ENCODE measurements around the gene B4GALNT3.

Gene B4GALNT3

GRCh38 chr12:459050-459429 is 699 bp upstream of the B4GALNT3 start:
- no peak for DNase-seq (ENCODE audit: low read depth in 1 of 2, low spot score in 1 of 2)
- TF ChIP-seq JUND (IDR thresholded peaks at IDR 0.05; ENCODE audit: low read depth), result no peak
- in situ Hi-C loops (cut with HindIII; ENCODE audit: low pct_unique_long_range_greater_than_20kb, low sequenced_read_pairs), result no loop called here

DNA sequence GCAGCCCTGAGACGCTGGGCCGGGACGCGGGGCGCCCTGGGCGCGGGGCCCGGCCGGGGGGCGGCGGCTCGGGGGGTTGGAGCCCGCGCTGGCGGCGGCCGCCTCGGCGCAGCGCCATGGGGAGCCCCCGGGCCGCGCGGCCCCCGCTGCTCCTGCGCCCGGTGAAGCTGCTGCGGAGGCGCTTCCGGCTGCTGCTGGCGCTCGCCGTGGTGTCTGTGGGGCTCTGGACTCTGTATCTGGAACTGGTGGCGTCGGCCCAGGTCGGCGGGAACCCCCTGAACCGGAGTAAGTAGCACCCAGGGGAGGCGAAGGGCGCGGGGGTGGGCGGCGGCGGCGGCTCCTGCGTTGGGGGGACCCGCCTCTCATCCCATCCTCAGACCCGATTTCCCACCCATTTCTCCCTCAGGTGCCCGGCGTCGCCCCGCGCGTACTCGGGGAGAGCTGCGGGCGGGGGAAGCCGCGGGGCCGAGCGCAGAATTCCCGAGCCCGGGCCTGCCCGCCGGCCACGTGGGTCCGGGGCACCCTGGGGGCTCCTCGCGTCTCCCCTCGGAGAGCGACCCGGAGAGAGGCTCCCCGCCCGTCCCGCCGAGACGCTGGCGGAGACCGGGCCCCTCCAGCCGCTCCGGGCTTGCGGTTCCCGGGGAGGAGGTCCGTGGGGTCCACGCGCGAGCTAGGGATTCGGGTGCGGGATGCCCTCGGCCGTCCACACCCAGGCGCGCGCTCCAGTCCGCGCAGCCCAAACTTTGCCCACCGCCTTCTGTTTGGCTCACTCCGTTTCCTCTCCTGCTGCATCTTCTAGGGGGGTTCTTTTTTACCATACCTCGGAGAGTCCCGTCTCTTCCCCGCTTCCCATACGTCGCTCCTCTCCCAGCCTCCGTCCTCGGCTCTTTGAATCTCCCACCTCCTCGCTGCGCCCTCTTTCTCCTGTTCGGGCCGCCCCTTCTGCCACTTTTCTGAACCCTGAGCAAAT is 807 bp downstream of the B4GALNT3 start:
- in situ Hi-C loops (cut with HindIII; ENCODE audit: low pct_unique_long_range_greater_than_20kb, low sequenced_read_pairs), result no loop called here
- no peak for DNase-seq (ENCODE audit: low read depth in 1 of 2, low spot score in 1 of 2)
- TF ChIP-seq JUND (IDR thresholded peaks at IDR 0.05; ENCODE audit: low read depth), result no peak

DNA sequence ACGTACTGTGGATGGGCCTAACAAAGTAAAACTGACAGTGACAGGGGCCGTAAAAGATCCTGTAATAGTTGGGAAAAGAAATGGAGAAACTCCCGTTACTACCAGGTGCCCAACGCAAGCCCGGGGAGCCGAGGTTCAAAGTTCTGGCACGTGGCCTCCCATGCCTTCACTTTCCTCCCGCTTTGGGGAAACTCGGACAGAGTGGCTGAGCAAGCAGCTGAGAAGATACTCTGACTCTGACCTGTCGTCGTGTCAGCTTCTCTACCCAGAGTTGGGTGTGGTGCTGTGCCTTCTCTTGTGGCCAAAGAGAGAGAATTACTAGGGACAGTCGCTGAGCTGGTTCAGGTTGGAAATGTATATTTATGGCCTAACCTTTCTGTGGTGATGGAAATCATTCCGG is 1.7 kb downstream of the B4GALNT3 start:
- TF ChIP-seq JUND (IDR thresholded peaks at IDR 0.05; ENCODE audit: low read depth), result no peak
- in situ Hi-C loops (cut with HindIII; ENCODE audit: low pct_unique_long_range_greater_than_20kb, low sequenced_read_pairs), result no loop called here
- DNase-seq (ENCODE audit: low read depth in 1 of 2, low spot score in 1 of 2), result no peak

- DNase-seq (ENCODE audit: low read depth in 1 of 2, low spot score in 1 of 2), result peak in 1 of 2 experiments; percentile 76
- in situ Hi-C loops (cut with HindIII; ENCODE audit: low pct_unique_long_range_greater_than_20kb, low sequenced_read_pairs), result no loop called here
- TF ChIP-seq JUND (IDR thresholded peaks at IDR 0.05; ENCODE audit: low read depth), result no peak
Observed at GRCh38 chr12:462936-463705, 3.4 kb downstream of the B4GALNT3 start.

DNA sequence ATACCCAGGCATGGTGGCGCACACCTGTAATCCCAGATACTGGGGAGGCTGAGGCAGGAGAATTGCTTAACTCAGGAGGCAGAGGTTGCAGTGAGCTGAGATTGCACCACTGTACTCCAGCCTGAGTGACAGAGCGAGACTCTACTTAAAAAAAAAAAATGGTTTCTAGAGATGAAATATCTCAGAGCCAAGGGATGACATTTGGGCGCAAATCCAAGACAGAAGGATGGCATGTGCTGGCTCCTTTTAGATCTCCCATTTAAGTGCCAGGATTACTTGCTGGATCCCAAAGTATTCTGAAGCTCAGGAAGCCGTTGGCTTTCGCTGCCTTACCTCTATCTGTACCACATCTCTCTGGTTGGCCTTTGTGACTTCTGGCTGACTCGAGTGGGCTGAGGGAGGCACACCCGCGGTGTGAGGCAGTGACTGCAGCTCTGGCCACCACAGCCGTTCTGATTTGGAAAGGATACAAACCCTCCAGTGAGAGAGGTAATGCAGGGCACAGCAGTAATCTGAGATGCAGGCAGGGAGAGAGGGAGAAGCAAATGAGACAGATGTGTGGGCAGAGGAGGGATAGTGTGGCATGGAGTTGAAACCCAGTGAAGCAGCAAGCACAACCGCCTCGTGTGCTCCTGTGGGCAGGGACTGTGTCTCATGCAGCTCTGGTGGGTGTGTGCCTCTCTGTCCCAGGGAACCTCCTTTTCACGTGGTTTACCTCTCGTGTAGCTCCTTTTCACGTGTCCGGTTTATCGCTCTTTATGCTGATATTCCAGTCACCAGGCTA is 4.9 kb downstream of the B4GALNT3 start:
- in situ Hi-C loops (cut with HindIII; ENCODE audit: low pct_unique_long_range_greater_than_20kb, low sequenced_read_pairs), result no loop called here
- DNase-seq (ENCODE audit: low read depth in 1 of 2, low spot score in 1 of 2), result no peak
- no peak for TF ChIP-seq JUND (IDR thresholded peaks at IDR 0.05; ENCODE audit: low read depth)

DNA sequence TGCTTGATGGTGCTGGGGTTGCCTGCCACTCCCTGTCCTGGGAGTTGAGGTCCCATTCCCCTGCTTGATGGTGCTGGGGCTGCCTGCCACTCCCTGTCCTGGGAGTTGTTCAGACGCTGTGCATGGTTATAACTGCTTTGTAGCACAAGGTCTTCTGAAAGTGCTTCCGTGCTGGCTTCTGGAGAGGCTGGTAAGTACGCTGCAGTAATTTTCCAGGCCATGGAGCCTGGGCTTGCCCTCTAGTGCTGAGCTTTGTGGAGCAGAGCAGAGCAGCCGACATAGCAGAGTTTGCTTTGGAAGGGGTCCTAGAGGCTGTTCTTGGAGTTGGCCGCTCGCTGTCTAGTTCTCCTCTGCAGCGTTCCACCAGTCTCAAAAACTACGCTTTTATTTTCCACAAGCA is 6.3 kb downstream of the B4GALNT3 start:
- TF ChIP-seq JUND (IDR thresholded peaks at IDR 0.05; ENCODE audit: low read depth), result no peak
- no peak for DNase-seq (ENCODE audit: low read depth in 1 of 2, low spot score in 1 of 2)
- in situ Hi-C loops (cut with HindIII; ENCODE audit: low pct_unique_long_range_greater_than_20kb, low sequenced_read_pairs), result no loop called here

DNA sequence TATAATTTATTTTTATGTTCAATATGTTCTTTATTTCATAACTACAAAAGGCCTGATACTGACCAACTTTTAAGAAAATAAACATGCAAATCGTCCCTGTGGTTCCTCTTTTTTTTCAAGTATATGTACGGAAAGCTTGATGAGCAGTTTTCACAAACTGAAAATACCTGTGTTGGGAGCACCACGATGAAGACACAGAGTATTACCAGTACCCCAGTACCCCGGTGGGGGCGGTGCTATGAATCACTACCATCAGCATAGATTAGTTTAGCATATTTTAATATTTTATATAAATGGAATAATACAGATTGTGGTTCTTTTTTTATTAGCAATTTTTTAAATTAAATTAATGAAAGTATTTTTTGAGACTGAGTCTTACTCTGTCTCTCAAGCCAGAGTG is 7.0 kb downstream of the B4GALNT3 start:
- no peak for DNase-seq (ENCODE audit: low read depth in 1 of 2, low spot score in 1 of 2)
- TF ChIP-seq JUND (IDR thresholded peaks at IDR 0.05; ENCODE audit: low read depth), result no peak
- in situ Hi-C loops (cut with HindIII; ENCODE audit: low pct_unique_long_range_greater_than_20kb, low sequenced_read_pairs), result no loop called here

DNA sequence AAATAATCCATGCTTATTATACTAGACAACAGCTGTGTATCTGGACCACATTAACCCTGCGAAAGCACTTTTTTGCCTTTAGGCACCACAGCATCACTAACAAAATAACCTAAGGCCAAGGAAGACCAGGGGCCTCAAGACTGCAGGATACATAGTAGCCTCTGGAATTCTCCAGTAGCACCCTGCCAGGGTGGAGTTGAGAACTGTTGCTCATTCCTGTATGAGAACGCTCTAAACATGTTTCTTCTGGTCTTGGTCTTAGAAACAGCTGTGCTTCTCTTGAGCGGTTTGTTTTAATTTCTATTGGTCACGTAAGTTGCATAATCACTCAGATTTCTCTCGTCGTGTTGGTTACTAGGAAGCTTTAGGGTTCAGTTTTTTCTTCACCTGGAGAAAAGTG is 7.9 kb downstream of the B4GALNT3 start:
- in situ Hi-C loops (cut with HindIII; ENCODE audit: low pct_unique_long_range_greater_than_20kb, low sequenced_read_pairs), result no loop called here
- no peak for DNase-seq (ENCODE audit: low read depth in 1 of 2, low spot score in 1 of 2)
- no peak for TF ChIP-seq JUND (IDR thresholded peaks at IDR 0.05; ENCODE audit: low read depth)

- no peak for DNase-seq (ENCODE audit: low read depth in 1 of 2, low spot score in 1 of 2)
- in situ Hi-C loops (cut with HindIII; ENCODE audit: low pct_unique_long_range_greater_than_20kb, low sequenced_read_pairs), result no loop called here
- no peak for TF ChIP-seq JUND (IDR thresholded peaks at IDR 0.05; ENCODE audit: low read depth)
Observed at GRCh38 chr12:468671-469389, 9.1 kb downstream of the B4GALNT3 start.

DNA sequence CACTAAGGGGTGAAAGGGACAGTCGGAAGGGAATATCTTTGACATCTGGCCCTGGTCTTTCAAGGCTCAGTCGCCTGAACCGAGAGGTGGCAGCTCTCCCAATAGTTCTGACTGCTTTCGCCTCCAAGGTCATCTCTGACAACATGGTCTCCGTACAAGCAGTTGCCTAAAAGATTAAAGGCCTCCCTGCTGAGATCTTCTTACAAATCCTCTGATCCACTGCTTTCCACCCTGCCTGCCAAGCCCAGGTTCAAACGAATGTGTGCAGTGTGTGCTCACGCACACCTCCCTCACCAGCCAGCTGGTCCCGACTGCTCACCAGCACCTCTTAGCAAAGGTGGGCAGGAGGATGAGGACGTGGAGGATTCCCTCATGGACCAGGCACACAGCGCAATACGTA is 10.4 kb downstream of the B4GALNT3 start:
- in situ Hi-C loops (cut with HindIII; ENCODE audit: low pct_unique_long_range_greater_than_20kb, low sequenced_read_pairs), result no loop called here
- DNase-seq (ENCODE audit: low read depth in 1 of 2, low spot score in 1 of 2), result no peak
- no peak for TF ChIP-seq JUND (IDR thresholded peaks at IDR 0.05; ENCODE audit: low read depth)

GRCh38 chr12:473198-473597 is 13.5 kb downstream of the B4GALNT3 start:
- no peak for TF ChIP-seq JUND (IDR thresholded peaks at IDR 0.05; ENCODE audit: low read depth)
- DNase-seq (ENCODE audit: low read depth in 1 of 2, low spot score in 1 of 2), result no peak
- in situ Hi-C loops (cut with HindIII; ENCODE audit: low pct_unique_long_range_greater_than_20kb, low sequenced_read_pairs), result no loop called here

All from T47D (cell line).